ENCODE results near the gene RASGEF1B. TPM values are rescaled to one million over a fixed set of nuclear protein-coding genes. Genes with fewer than 3 reads are reported as not detected.

The RASGEF1B gene
- total RNA-seq, 2 experiments from 2014 or later = 4.4 to 4.6 TPM

DNA sequence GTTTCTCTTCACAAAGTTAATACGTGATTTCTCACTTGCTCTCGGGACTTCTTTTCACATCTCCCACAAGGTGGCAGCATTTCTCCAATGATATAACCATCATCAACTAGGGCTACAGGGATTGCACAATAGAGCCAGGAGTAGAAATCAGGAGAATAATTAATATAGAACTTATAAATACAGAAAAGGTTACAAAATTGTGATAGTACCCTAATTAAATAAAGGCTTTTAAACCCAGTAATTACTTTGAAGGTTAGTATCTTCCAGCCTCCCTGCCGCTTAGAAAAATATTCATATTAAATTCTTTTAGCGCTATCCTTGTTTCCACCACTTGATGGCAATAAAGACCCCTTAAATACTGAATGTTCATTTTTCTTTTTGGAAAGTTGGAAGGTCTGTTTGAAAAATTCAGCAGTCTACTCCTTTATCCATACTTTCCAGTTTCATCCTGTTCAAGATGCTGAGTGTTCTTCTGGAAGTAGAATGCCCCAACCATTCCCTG is 65.8 kb downstream of the RASGEF1B start:
- H3K4me3 Mint-ChIP-seq = peak overlapping the region; percentile 4
- intact Hi-C loops (cut with micrococcal nuclease) = loop anchor here (1.0 to 5.0 kb wide), 7 partner anchors 46 to 881 kb away; no protein-coding TSS in a partner anchor
- peak; percentile 13 for DNase-seq
- H3K36me3 Mint-ChIP-seq = no peaks in the 10 kb centered on the region
- CTCF ChIA-PET = interaction anchor here (0.8 to 2.6 kb wide), 9 partner anchors 13 to 862 kb away, joined by 3 to 13 read pairs (median 4); no protein-coding TSS in a partner anchor
- H3K4me1 Mint-ChIP-seq (ENCODE audit: low read depth) = peaks cover 5% of the 10 kb centered on the region
- H3K27ac Mint-ChIP-seq = no peak overlapping the region
- H3K27me3 Mint-ChIP-seq = no peaks in the 10 kb centered on the region
- no peaks in the 10 kb centered on the region for H3K9me3 Mint-ChIP-seq
- POLR2A ChIA-PET = no interaction called here

DNA sequence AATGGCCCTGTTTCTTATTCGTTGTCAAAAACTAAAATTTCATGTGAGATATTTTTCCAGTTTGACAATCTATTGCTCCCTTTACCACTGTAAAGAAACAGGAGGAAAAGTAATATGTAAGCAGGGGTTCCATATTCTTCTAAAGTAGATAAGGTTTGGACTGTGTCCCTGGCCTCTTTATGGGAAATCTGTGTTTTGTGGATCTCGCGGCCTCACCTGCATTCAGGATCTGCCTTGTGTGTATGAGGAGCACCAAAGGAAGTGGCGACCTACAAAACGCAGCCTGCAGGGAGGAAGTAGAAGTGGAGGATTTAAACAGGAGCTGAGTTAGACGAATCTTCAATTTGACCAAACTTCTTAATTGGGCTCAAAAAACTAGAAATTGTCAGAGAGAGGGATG is 67.0 kb downstream of the RASGEF1B start:
- CTCF ChIA-PET = interaction anchor here (1.0 to 1.2 kb wide), 2 partner anchors 864 to 866 kb away, joined by 3 to 8 read pairs; no protein-coding TSS in a partner anchor
- POLR2A ChIA-PET = no interaction called here
- no peak for DNase-seq
- Mint-ChIP-seq H3K4me3 (no peak overlapping the region), H3K4me1 (ENCODE audit: low read depth) (peaks cover 5% of the 10 kb centered on the region), H3K36me3 (no peaks in the 10 kb centered on the region), H3K9me3 (no peaks in the 10 kb centered on the region), H3K27me3 (no peaks in the 10 kb centered on the region), H3K27ac (no peak overlapping the region)
- intact Hi-C loops (cut with micrococcal nuclease) = loop anchor here (1.0 to 5.0 kb wide), 5 partner anchors 48 to 883 kb away; no protein-coding TSS in a partner anchor

DNA sequence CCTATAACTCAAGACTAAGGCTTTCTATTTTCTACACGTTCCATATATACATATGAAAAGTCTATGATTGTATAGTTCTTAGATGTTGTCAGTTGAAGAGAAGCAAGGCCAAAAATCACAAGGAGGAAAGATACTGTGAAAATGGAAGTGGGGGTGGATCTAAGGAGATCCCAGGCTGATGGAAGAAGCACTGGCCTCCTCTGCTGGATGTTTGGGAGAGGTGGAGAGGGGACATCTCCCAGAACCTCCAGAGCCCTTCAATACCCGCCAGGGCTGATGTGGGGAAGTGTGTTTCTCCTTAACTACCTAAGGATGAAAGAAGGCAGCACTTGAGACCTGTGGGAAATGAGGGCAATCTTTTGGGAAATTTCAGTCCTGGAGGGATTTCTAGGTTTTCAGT is 67.4 kb downstream of the RASGEF1B start:
- POLR2A ChIA-PET = no interaction called here
- H3K4me1 Mint-ChIP-seq (ENCODE audit: low read depth) = peaks cover 5% of the 10 kb centered on the region
- no peak for DNase-seq
- H3K4me3 Mint-ChIP-seq = no peak overlapping the region
- H3K27me3 Mint-ChIP-seq = no peaks in the 10 kb centered on the region
- CTCF ChIA-PET = interaction anchor here (1.2 kb wide), 1 partner anchor 864 kb away, joined by 8 read pairs; no protein-coding TSS in a partner anchor
- H3K9me3 Mint-ChIP-seq = no peaks in the 10 kb centered on the region
- H3K27ac Mint-ChIP-seq = no peak overlapping the region
- intact Hi-C loops (cut with micrococcal nuclease) = no loop called here
- H3K36me3 Mint-ChIP-seq = no peaks in the 10 kb centered on the region

GRCh38 chr4:81399306-81400086 is 72.2 kb downstream of the RASGEF1B start:
- Mint-ChIP-seq H3K9me3 (no peaks in the 10 kb centered on the region), H3K27me3 (no peaks in the 10 kb centered on the region), H3K27ac (no peak overlapping the region), H3K4me3 (no peak overlapping the region), H3K4me1 (ENCODE audit: low read depth) (no peaks in the 10 kb centered on the region), H3K36me3 (no peaks in the 10 kb centered on the region)
- no peak for DNase-seq
- ChIA-PET POLR2A (no interaction called here), CTCF (interaction anchor here (1.0 to 1.2 kb wide), 2 partner anchors 13 to 868 kb away, joined by 3 to 4 read pairs; no protein-coding TSS in a partner anchor)
- intact Hi-C loops (cut with micrococcal nuclease) = no loop called here

- intact Hi-C loops (cut with micrococcal nuclease) = no loop called here
Observed at GRCh38 chr4:81398379-81398778, 73.3 kb downstream of the RASGEF1B start.

DNA sequence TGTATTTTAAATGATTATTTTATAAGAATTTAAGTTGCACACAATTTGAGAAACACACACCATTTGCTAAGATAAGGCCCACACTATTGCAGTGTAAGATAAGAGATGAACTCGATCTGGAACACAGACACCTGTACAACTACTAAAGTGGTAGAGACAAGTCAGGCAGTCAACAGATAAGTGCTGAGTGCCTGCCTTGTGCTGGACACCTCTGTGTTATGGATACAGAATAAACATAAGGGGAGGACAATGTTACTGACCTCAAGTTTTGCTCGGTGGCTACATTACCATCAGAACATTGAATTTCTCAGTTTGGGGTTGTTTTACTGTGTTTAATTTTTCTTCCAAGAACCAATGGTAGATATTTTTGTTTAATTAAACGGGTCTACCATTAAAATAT is 74.1 kb downstream of the RASGEF1B start:
- Mint-ChIP-seq H3K9me3 (no peaks in the 10 kb centered on the region), H3K27ac (no peak overlapping the region), H3K27me3 (peaks cover 2% of the 10 kb centered on the region), H3K36me3 (no peaks in the 10 kb centered on the region), H3K4me1 (ENCODE audit: low read depth) (no peaks in the 10 kb centered on the region), H3K4me3 (no peak overlapping the region)
- DNase-seq = no peak
- ChIA-PET POLR2A (no interaction called here), CTCF (no interaction called here)
- intact Hi-C loops (cut with micrococcal nuclease) = no loop called here

More at GRCh38 chr4:81398379-81398778, 73.3 kb downstream of the RASGEF1B start:
- no peak overlapping the region for H3K4me3 Mint-ChIP-seq
- no peaks in the 10 kb centered on the region for H3K27me3 Mint-ChIP-seq
- ChIA-PET POLR2A (no interaction called here), CTCF (interaction anchor here (1.2 kb wide), 1 partner anchor 869 kb away, joined by 4 read pairs; no protein-coding TSS in a partner anchor)
- no peaks in the 10 kb centered on the region for H3K4me1 Mint-ChIP-seq (ENCODE audit: low read depth)
- H3K9me3 Mint-ChIP-seq = no peaks in the 10 kb centered on the region
- H3K36me3 Mint-ChIP-seq = no peaks in the 10 kb centered on the region
- no peak overlapping the region for H3K27ac Mint-ChIP-seq
- DNase-seq = no peak

DNA sequence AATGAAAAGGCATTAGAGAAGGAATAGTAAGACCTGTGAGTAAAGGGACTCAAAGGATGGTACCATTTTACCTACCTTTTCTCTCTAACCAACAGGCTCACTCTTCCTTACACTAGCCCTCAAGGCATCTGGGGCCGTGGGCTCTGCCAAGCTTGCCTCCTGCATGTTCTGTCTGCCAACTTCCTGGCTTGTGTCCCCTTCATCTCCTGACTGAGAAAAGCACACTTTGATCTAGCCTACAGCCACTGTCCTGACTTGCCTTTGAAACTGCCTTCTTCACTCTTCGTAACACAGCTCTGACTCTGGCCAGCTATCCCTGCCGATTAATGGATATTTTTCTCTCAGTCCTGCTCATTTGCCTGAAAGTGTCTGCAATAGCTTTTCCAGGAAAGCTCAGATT is 76.5 kb downstream of the RASGEF1B start:
- no peaks in the 10 kb centered on the region for H3K36me3 Mint-ChIP-seq
- ChIA-PET POLR2A (no interaction called here), CTCF (interaction anchor here (1.8 kb wide), 1 partner anchor 43 kb away, joined by 4 read pairs; no protein-coding TSS in a partner anchor)

GRCh38 chr4:81392164-81392563 is 79.5 kb downstream of the RASGEF1B start:
- DNase-seq = no peak
- no peaks in the 10 kb centered on the region for H3K36me3 Mint-ChIP-seq
- intact Hi-C loops (cut with micrococcal nuclease) = no loop called here
- H3K4me3 Mint-ChIP-seq = no peak overlapping the region
- peaks cover 2% of the 10 kb centered on the region for H3K27me3 Mint-ChIP-seq
- peaks cover 2% of the 10 kb centered on the region for H3K4me1 Mint-ChIP-seq (ENCODE audit: low read depth)
- peaks cover 2% of the 10 kb centered on the region for H3K9me3 Mint-ChIP-seq
- no peak overlapping the region for H3K27ac Mint-ChIP-seq
- ChIA-PET CTCF (no interaction called here), POLR2A (no interaction called here)

More for the DNA sequence above, 76.5 kb downstream of the RASGEF1B start:
- intact Hi-C loops (cut with micrococcal nuclease) = no loop called here
- Mint-ChIP-seq H3K4me3 (no peak overlapping the region), H3K4me1 (ENCODE audit: low read depth) (peaks cover 2% of the 10 kb centered on the region), H3K9me3 (no peaks in the 10 kb centered on the region), H3K27me3 (peaks cover 2% of the 10 kb centered on the region), H3K27ac (no peak overlapping the region)
- no peak for DNase-seq

- Mint-ChIP-seq H3K9me3 (peaks cover 5% of the 10 kb centered on the region), H3K4me1 (ENCODE audit: low read depth) (peaks cover 2% of the 10 kb centered on the region), H3K27ac (no peak overlapping the region), H3K36me3 (no peaks in the 10 kb centered on the region), H3K27me3 (peaks cover 12% of the 10 kb centered on the region), H3K4me3 (no peak overlapping the region)
- ChIA-PET CTCF (no interaction called here), POLR2A (no interaction called here)
- DNase-seq = no peak
- intact Hi-C loops (cut with micrococcal nuclease) = no loop called here
Observed at GRCh38 chr4:81389720-81390119, 82.0 kb downstream of the RASGEF1B start.

- ChIA-PET CTCF (no interaction called here), POLR2A (no interaction called here)
- intact Hi-C loops (cut with micrococcal nuclease) = no loop called here
- Mint-ChIP-seq H3K27ac (no peak overlapping the region), H3K9me3 (no peaks in the 10 kb centered on the region), H3K27me3 (peaks cover 27% of the 10 kb centered on the region), H3K4me1 (ENCODE audit: low read depth) (no peaks in the 10 kb centered on the region), H3K36me3 (no peaks in the 10 kb centered on the region), H3K4me3 (no peak overlapping the region)
- DNase-seq = no peak
Observed at GRCh38 chr4:81380437-81380836, 91.3 kb downstream of the RASGEF1B start.

DNA sequence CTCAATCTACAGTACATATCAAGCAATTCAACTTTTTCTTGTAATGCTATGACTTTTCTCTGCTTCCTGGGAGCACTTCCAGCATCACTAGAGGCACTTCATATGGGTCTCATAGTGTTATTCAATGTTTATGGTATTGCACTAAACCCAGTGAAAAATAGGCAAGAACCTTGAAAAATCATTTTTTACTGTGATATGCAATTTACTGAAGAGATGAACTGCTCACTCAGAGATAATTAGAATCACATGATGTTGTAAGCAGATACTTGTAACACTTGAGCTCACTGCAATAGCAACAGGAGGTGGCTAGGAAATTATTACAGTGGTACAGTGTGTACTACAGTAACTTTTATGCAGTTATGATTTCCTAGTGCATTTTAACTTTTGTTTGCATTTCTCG is 93.3 kb downstream of the RASGEF1B start:
- Mint-ChIP-seq H3K27me3 (peaks cover 22% of the 10 kb centered on the region), H3K4me3 (no peak overlapping the region), H3K27ac (no peak overlapping the region), H3K4me1 (ENCODE audit: low read depth) (no peaks in the 10 kb centered on the region), H3K36me3 (no peaks in the 10 kb centered on the region), H3K9me3 (no peaks in the 10 kb centered on the region)
- DNase-seq = no peak
- POLR2A ChIA-PET = no interaction called here
- CTCF ChIA-PET = no interaction called here
- intact Hi-C loops (cut with micrococcal nuclease) = no loop called here

- intact Hi-C loops (cut with micrococcal nuclease) = no loop called here
- H3K27me3 Mint-ChIP-seq = peaks cover 14% of the 10 kb centered on the region
- no peak overlapping the region for H3K27ac Mint-ChIP-seq
- no peak for DNase-seq
- ChIA-PET CTCF (no interaction called here), POLR2A (no interaction called here)
- no peak overlapping the region for H3K4me3 Mint-ChIP-seq
- H3K36me3 Mint-ChIP-seq = no peaks in the 10 kb centered on the region
- H3K9me3 Mint-ChIP-seq = no peaks in the 10 kb centered on the region
- H3K4me1 Mint-ChIP-seq (ENCODE audit: low read depth) = no peaks in the 10 kb centered on the region
Observed at GRCh38 chr4:81377191-81377590, 94.5 kb downstream of the RASGEF1B start.

DNA sequence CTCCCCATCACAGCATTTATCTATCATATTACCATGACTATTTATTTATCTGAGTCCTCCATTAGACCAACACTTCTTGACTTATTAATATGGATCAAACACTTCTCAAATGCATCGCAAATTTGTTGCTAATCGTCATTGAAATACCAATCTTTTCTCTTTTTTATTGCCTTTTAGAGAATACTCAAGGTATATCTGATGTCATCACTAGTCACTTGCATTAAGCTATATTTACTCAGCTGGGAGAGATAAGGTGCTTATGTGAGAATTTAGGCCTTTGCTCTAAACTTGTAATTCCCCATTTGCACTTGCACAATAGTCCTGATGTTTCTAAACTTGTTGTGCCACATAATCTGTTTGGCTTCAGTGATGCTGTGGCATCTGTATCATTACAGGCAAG is 95.0 kb downstream of the RASGEF1B start:
- H3K27me3 Mint-ChIP-seq = peaks cover 15% of the 10 kb centered on the region
- intact Hi-C loops (cut with micrococcal nuclease) = no loop called here
- no peak for DNase-seq
- no peaks in the 10 kb centered on the region for H3K9me3 Mint-ChIP-seq
- no peaks in the 10 kb centered on the region for H3K36me3 Mint-ChIP-seq
- H3K27ac Mint-ChIP-seq = no peak overlapping the region
- ChIA-PET CTCF (no interaction called here), POLR2A (no interaction called here)
- no peaks in the 10 kb centered on the region for H3K4me1 Mint-ChIP-seq (ENCODE audit: low read depth)
- no peak overlapping the region for H3K4me3 Mint-ChIP-seq

Data from activated CD4-positive, alpha-beta memory T cell treated with anti-CD3 and anti-CD28 coated beads for 36 hours (primary cell).